Measurements from ENCODE around the gene PRKN. TPM values are rescaled to one million over a fixed set of nuclear protein-coding genes. Genes with fewer than 3 reads are reported as not detected.

Gene PRKN
- total RNA-seq, 3 donors from 2014 or later, result 0.05 to 0.13 TPM; not detected in 1

GRCh38 chr6:161303628-161304340 is 1423.8 kb downstream of the PRKN start:
- H3K4me1 Mint-ChIP-seq (ENCODE audit: low read depth), result no peaks in the 10 kb centered on the region
- ATAC-seq, result no peak
- peaks cover 2% of the 10 kb centered on the region for H3K27me3 Mint-ChIP-seq (ENCODE audit: low read depth)
- no peaks in the 10 kb centered on the region for H3K9me3 Mint-ChIP-seq
- no peak for DNase-seq
- H3K4me3 Mint-ChIP-seq, result no peak overlapping the region
- H3K36me3 Mint-ChIP-seq (ENCODE audit: insufficient read depth), result no peaks in the 10 kb centered on the region

DNA sequence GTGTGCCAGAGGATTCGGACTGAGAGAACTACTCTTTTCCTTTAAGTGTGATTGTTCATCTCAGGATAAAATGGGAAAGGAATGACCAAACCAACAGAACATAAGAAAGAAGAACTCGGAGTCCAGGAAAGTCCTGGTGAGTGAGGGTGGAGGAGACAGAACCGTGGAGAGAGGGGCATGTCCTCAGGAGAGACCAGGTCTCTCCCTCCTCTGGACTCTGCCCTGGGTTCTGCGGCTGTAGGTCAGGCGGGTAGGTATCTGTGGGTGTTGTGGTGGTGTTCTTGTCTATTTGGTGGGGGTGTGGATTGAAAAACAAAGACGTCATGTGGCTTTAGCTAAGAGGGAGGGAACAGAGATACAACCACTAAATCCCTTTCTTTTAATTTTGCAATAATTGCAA is 1424.6 kb downstream of the PRKN start:
- Mint-ChIP-seq H3K36me3 (ENCODE audit: insufficient read depth) (no peaks in the 10 kb centered on the region), H3K9me3 (no peaks in the 10 kb centered on the region), H3K4me1 (ENCODE audit: low read depth) (no peaks in the 10 kb centered on the region), H3K4me3 (no peak overlapping the region), H3K27me3 (ENCODE audit: low read depth) (peaks cover 2% of the 10 kb centered on the region)
- DNase-seq, result no peak
- no peak for ATAC-seq

DNA sequence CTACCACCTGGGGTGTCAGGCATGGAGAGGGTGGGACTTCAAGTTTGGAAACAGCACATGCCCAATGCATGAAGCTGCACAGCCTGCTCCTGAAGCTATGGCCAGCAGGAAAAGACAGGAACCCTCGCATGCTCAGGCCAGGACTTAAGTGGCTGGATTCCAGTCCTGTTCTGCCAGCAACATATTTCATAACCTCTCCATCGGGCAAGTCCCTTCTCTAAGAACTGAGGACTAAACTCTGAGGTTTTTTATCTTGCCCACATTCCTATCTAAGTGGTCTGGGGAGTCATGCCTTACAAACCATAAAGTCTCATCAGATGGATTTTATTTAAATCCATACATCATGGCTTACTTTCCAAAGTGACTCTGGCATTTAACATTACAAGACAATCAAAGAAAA is 1426.2 kb downstream of the PRKN start:
- H3K4me3 Mint-ChIP-seq, result no peak overlapping the region
- no peaks in the 10 kb centered on the region for H3K4me1 Mint-ChIP-seq (ENCODE audit: low read depth)
- no peaks in the 10 kb centered on the region for H3K9me3 Mint-ChIP-seq
- H3K36me3 Mint-ChIP-seq (ENCODE audit: insufficient read depth), result no peaks in the 10 kb centered on the region
- H3K27me3 Mint-ChIP-seq (ENCODE audit: low read depth), result peaks cover 2% of the 10 kb centered on the region
- ATAC-seq (no peak), DNase-seq (no peak)

DNA sequence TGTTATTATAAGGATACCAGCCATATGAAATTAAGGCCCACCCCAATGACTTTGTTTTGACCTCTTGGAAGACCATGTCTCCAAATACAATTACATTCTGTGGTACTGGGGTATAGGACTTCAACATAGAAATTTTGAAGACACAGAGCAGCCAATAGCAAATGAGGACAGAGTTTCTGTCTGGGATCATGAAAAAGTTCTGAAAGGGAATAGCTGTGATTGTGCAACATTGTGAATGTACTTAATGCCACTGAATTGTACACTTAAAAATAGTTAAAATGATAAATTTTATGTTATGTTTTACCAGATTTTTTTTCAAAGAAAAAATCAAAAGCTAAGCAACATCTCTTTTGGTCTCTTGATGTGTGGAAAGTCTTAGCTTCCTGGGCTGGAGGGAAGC is 1426.7 kb downstream of the PRKN start:
- no peaks in the 10 kb centered on the region for H3K9me3 Mint-ChIP-seq
- H3K4me3 Mint-ChIP-seq, result no peak overlapping the region
- no peaks in the 10 kb centered on the region for H3K4me1 Mint-ChIP-seq (ENCODE audit: low read depth)
- DNase-seq (no peak), ATAC-seq (no peak)
- H3K36me3 Mint-ChIP-seq (ENCODE audit: insufficient read depth), result no peaks in the 10 kb centered on the region
- H3K27me3 Mint-ChIP-seq (ENCODE audit: low read depth), result peaks cover 2% of the 10 kb centered on the region

GRCh38 chr6:161299726-161300125 is 1427.8 kb downstream of the PRKN start:
- Mint-ChIP-seq H3K4me1 (ENCODE audit: low read depth) (no peaks in the 10 kb centered on the region), H3K27me3 (ENCODE audit: low read depth) (peaks cover 2% of the 10 kb centered on the region), H3K36me3 (ENCODE audit: insufficient read depth) (no peaks in the 10 kb centered on the region), H3K4me3 (no peak overlapping the region), H3K9me3 (no peaks in the 10 kb centered on the region)
- ATAC-seq (no peak), DNase-seq (no peak)

Other genes with a start within 250 kb of the PRKN start
- gene PACRG, start 208 bp upstream of the PRKN start, total RNA-seq, result not detected

Data from activated T-cell treated with anti-CD3 and anti-CD28 coated beads, Interleukin-2, amount 50 U/mL, for 4 hours (primary cell).